ENCODE measurements around the gene ALDH3B1.

ALDH3B1 gene

GRCh38 chr11:68076371-68077042, 66.4 kb downstream of the ALDH3B1 start:
- DNase-seq: no peak

- no peak for DNase-seq
Measured at GRCh38 chr11:68077617-68078582, 67.8 kb downstream of the ALDH3B1 start.
